ENCODE measurements around the gene ORC3.

DNA sequence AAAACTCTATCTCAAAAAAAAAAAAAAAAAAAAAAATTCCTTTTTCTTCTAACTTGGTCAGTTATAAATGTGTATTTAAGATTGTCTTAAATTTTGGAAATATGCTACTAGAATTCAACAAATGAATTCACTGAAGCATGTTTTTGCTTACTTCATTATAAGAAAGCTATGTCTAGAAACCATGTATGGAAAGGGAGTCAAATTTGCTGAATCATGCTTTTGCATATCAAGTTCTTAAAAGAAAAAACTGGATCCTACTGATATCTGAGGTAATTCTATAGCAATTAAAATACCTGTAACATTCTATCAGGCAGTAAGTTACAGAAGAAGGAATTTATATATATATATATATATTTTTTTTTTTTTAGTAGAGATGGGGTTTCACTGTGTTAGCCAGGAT, 84.4 kb downstream of the ORC3 start:
- TF ChIP-seq EZH2 (IDR thresholded peaks at IDR 0.05; ENCODE audit: insufficient read depth, poor library complexity, severe bottlenecking), result no peak
- TF ChIP-seq EZH2phosphoT487 (IDR thresholded peaks at IDR 0.05; ENCODE audit: insufficient read depth, low read depth), result no peak

Data from GM23248 (cell line).